ENCODE results near the gene LPO.

DNA sequence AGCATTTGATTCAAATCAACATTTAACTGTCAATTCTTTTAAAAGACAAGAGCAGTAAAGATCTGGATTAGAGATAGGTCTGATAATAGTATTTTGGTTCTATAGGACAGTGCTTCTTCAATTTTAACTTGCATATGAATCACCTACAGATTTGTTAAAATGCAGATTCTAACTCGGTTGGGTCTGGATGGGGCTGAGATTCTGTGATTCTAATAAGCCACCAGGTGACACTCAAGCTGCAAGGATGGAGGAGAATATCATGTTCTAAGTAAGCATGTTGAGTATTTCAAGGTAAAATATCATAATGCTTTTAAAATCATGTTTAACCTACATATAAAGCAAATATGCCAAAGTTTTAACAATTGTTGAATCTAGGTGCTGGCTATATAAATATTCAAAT, 74.4 kb downstream of the LPO start:
- TF ChIP-seq CTCF (IDR thresholded peaks at IDR 0.05) (no peak), POLR2A (IDR thresholded peaks at IDR 0.05) (no peak)
